HG03521 (cell line): Measurements from ENCODE around the gene RAB8B.

Experiments
- ATAC-seq: cut with Tn5 transposase; IDR thresholded peaks from one replicate; pipeline ENCODE4 v1.9.1; 2021; ENCODE audit warnings: mild to moderate bottlenecking, moderate library complexity; ENCODE audit not compliant: unreplicated experiment

RAB8B gene

GRCh38 chr15:63188926-63189871 lies at the start of gene RAB8B:
RAB8B (plus strand) TSS chr15:63189606; CDS start chr15:63189625, 19 bp downstream.
- ATAC-seq = peak; percentile 89

GRCh38 chr15:63140936-63141335 lies 48.5 kb upstream of the RAB8B start:
- ATAC-seq = no peak

GRCh38 chr15:63145426-63145825 lies 44.0 kb upstream of the RAB8B start:
- ATAC-seq = no peak

GRCh38 chr15:63146684-63147083 lies 42.7 kb upstream of the RAB8B start:
- ATAC-seq = no peak

GRCh38 chr15:63151665-63152064 lies 37.7 kb upstream of the RAB8B start:
- ATAC-seq = no peak

GRCh38 chr15:63155486-63155885 lies 33.9 kb upstream of the RAB8B start:
- no peak for ATAC-seq

- ATAC-seq = no peak
Measured at GRCh38 chr15:63156086-63156710, 33.2 kb upstream of the RAB8B start.

- ATAC-seq = no peak
Measured at GRCh38 chr15:63156755-63157117, 32.7 kb upstream of the RAB8B start.

- peak; percentile 82 for ATAC-seq
Measured at GRCh38 chr15:63157118-63157843, 32.1 kb upstream of the RAB8B start, which contains the start of gene RPS27L. RPS27L (minus strand) TSS chr15:63157477; CDS start chr15:63157405, 72 bp downstream.

GRCh38 chr15:63157891-63158431 lies 31.4 kb upstream of the RAB8B start:
- peak; percentile 34 for ATAC-seq

GRCh38 chr15:63160638-63161037 lies 28.8 kb upstream of the RAB8B start:
- no peak for ATAC-seq

GRCh38 chr15:63163217-63163616 lies 26.2 kb upstream of the RAB8B start:
- ATAC-seq = no peak

- no peak for ATAC-seq
Measured at GRCh38 chr15:63165166-63165859, 24.1 kb upstream of the RAB8B start.

GRCh38 chr15:63166219-63166618 lies 23.2 kb upstream of the RAB8B start:
- ATAC-seq = no peak

- ATAC-seq = no peak
Measured at GRCh38 chr15:63169788-63170187, 19.6 kb upstream of the RAB8B start.

- no peak for ATAC-seq
Measured at GRCh38 chr15:63172376-63172775, 17.0 kb upstream of the RAB8B start.

- ATAC-seq = no peak
Measured at GRCh38 chr15:63172851-63173451, 16.5 kb upstream of the RAB8B start.

GRCh38 chr15:63176302-63176701 lies 13.1 kb upstream of the RAB8B start:
- ATAC-seq = no peak

- ATAC-seq = no peak
Measured at GRCh38 chr15:63178034-63178433, 11.4 kb upstream of the RAB8B start.

GRCh38 chr15:63180746-63181145 lies 8.7 kb upstream of the RAB8B start:
- no peak for ATAC-seq
